ENCODE measurements around the gene MSI2. TPM values are rescaled to one million over a fixed set of nuclear protein-coding genes. Genes with fewer than 3 reads are reported as not detected.
A peak's percentile ranks its signal among the peaks of the same experiment; 100 is the strongest.

MSI2 gene
- total and polyA plus RNA-seq, 12 donors, result 32.6 to 411 (median 148) TPM

GRCh38 chr17:57372156-57372555 lies 115.8 kb downstream of the MSI2 start:
- DNase-seq, result no peak
- WGBS, 4 donors, result 61 to 67% (median 64%) methylated on average over 3 of the region's 3 CpGs
- TF ChIP-seq POLR2A (IDR thresholded peaks at IDR 0.05) (no peak), CTCF (IDR thresholded peaks at IDR 0.05) (no peak)
- intact Hi-C loops (cut with DNase I), result no loop called here
- Histone ChIP-seq H3K36me3 (replicated peaks in 1 of 2) (no peaks in the 10 kb centered on the region), H3K27ac (no peak overlapping the region), H3K4me3 (no peak overlapping the region), H3K9me3 (replicated peaks in 1 of 3) (peaks cover 0 to 4% (median 0%) of the 10 kb centered on the region in 3 donors), H3K27me3 (no peaks in the 10 kb centered on the region), H3K4me1 (replicated peaks in 1 of 2) (peaks cover 12 to 34% of the 10 kb centered on the region in 2 donors)

- no peaks in the 10 kb centered on the region for H3K36me3 ChIP-seq (replicated peaks in 1 of 2)
- H3K27me3 ChIP-seq, result no peaks in the 10 kb centered on the region
- no peak overlapping the region for H3K4me3 ChIP-seq
- no peak for DNase-seq
- intact Hi-C loops (cut with DNase I), result no loop called here
- TF ChIP-seq POLR2A (IDR thresholded peaks at IDR 0.05) (no peak), CTCF (IDR thresholded peaks at IDR 0.05) (no peak)
- peaks cover 0 to 4% (median 0%) of the 10 kb centered on the region in 3 donors for H3K9me3 ChIP-seq (replicated peaks in 1 of 3)
- no peak overlapping the region for H3K27ac ChIP-seq
- 83 to 98% (median 96%) methylated on average over 4 of the region's 4 CpGs for WGBS, 4 donors
- H3K4me1 ChIP-seq (replicated peaks in 1 of 2), result peaks cover 12 to 28% of the 10 kb centered on the region in 2 donors
Measured at GRCh38 chr17:57373048-57373447, 116.7 kb downstream of the MSI2 start.

- H3K36me3 ChIP-seq (replicated peaks in 1 of 2), result no peaks in the 10 kb centered on the region
- peaks cover 0 to 4% (median 0%) of the 10 kb centered on the region in 3 donors for H3K9me3 ChIP-seq (replicated peaks in 1 of 3)
- H3K27ac ChIP-seq, result no peak overlapping the region
- no peak for TF ChIP-seq CTCF (IDR thresholded peaks at IDR 0.05)
- TF ChIP-seq POLR2A (IDR thresholded peaks at IDR 0.05), result no peak
- intact Hi-C loops (cut with DNase I), result no loop called here
- 89 to 100% (median 97%) methylated on average over 2 of the region's 2 CpGs for WGBS, 4 donors
- no peak for DNase-seq
- peaks cover 15 to 32% of the 10 kb centered on the region in 2 donors for H3K4me1 ChIP-seq (replicated peaks in 1 of 2)
- no peaks in the 10 kb centered on the region for H3K27me3 ChIP-seq
- H3K4me3 ChIP-seq, result no peak overlapping the region
Measured at GRCh38 chr17:57373756-57374155, 117.4 kb downstream of the MSI2 start.

DNA sequence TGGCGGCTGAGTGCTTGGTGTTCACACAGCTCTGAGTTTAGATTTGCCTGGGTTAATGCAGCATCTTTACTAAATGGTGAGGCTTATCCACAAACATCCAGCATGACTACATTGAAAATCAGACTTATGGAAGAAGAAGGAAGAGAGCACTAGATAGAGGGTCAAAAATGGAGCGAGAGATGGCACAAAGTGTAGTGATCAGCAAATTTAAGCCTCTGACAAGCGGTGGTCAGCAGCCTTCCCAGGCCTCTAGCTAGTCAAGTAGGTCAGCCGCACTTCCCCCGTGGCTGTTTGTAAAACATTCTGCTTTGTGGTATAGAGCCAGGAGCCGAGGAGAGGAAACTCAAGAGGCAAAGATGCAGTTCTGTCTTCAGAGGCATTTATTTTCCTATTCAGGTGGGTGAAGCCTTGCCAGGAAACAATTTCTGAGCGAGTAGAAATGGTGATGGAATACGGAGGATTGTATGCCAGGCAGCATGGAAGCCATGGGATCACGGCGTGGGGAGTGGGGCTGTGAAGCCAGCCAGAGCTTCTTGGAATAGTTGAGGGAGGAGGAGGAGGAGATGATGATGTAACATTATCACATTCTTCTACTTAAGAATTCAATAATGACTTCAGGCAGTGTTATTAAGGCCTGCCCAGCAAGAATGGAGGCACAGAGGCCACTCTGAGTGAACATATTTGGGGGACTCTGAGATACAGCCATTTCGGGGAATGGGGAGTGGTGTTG lies 118.9 kb downstream of the MSI2 start:
- TF ChIP-seq POLR2A (IDR thresholded peaks at IDR 0.05) (no peak), CTCF (IDR thresholded peaks at IDR 0.05) (no peak)

More for the DNA sequence above, 118.9 kb downstream of the MSI2 start:
- Histone ChIP-seq H3K9me3 (replicated peaks in 1 of 3) (peaks cover 0 to 4% (median 0%) of the 10 kb centered on the region in 3 donors), H3K4me3 (no peak overlapping the region), H3K27me3 (no peaks in the 10 kb centered on the region), H3K36me3 (replicated peaks in 1 of 2) (no peaks in the 10 kb centered on the region), H3K27ac (peak overlapping the region in 1 of 5 donors; percentile 50), H3K4me1 (replicated peaks in 1 of 2) (peaks cover 17 to 30% of the 10 kb centered on the region in 2 donors)
- intact Hi-C loops (cut with DNase I), result no loop called here
- 82 to 88% (median 84%) methylated on average over 11 of the region's 11 CpGs for WGBS, 4 donors
- no peak for DNase-seq

All from adrenal gland (tissue), 12 donors.